GM21825 (cell line): Measurements from ENCODE around the gene AQP9.

Experiments
- ATAC-seq: cut with Tn5 transposase; IDR thresholded peaks from one replicate; pipeline ENCODE4 v1.9.1; 2021; ENCODE audit warnings: mild to moderate bottlenecking, moderate library complexity; ENCODE audit not compliant: unreplicated experiment

The AQP9 gene

DNA sequence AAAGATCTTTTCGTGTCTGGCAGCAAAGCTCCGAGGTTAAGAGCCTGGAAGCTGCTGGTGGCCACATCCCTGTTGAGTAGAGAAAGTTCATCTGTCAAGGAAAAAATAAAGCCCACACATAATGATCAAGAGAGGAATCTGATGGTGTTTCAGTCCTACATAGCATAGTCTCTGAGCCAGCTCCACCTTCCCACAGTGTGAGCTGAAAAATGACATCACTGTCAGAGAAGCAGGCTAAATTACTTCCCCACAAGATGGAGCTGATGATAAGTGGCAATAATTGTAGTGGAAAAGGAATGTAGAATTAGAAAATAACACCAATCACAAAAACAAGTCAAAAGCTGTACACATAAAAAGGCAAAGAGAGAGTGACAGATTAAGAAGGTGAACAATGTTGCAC is 84.5 kb downstream of the AQP9 start:
- no peak for ATAC-seq

DNA sequence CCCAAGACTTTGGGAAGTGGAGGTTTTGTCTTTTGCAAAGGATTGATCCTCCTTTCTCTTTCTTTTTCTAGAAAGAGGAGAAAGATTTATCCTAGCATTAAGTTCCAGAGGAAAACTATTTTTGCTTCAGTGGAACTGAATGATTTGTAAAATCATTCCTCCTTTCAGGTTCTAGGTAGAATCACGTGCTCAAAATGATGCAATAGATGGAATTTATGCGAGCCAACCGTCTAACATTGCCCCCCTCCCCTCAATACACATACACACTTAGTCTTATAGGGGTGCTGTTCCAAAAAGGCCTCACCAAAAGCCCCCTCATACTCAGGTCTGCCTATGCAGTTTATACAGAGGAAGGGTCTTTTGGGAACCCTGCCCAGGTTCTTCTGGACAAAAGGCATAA is 85.3 kb downstream of the AQP9 start:
- no peak for ATAC-seq

DNA sequence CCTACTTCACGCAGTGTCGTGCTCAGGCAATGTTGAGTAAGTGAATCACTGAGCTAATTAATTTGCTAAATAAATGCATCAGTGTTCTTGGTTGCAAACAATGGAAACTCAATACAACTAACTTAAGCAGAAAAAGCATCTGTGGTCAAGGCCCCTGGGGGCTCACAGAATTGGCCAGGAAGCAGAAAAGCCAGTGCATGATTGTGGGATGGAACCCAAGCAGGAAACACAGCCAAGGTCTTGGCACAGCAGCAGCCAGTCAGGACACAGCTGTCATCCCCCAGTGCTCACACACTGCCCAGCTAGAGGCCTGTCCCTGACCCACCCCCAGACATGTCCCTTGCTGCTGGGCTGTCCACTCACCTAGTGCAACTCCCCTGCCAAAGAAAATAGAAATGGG is 85.9 kb downstream of the AQP9 start:
- ATAC-seq: no peak

DNA sequence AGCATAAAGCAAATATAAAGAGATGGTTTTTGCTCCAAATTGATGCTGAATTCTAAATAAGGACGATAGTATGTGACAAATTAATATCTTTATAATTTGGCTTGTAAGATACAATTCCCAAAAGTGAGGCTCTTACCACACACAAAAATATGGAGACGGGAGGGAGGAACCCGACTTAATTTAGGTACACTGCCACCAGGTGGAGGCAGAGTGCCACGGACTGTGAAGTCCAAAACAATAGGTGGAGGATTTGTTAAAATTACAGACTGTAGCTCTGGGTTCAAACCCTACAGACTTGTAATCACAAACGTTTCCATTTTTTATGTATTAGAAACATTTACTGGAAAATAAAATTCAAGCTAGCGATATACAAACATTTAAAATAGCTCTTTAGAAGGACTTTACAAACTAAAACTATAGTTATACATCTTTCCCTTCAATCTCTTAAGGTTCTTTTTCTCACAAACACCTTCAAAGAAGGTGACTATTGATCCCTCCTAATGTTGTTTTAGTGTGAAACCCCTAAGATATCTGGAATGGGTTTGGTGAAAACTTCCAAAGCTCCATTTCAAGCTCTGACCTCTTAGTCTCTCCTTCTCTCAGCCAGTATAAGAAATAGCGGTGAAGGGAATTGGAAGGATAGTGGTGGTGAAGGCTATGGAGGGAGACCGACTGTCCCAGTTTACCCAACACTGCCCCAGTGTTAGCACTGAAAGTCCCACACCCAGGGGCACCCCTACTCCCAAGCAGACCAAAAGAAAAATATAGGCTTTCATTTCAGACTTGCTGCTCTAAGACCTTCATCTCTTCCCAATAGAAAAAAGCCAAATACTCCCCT is 89.7 kb downstream of the AQP9 start:
- no peak for ATAC-seq

DNA sequence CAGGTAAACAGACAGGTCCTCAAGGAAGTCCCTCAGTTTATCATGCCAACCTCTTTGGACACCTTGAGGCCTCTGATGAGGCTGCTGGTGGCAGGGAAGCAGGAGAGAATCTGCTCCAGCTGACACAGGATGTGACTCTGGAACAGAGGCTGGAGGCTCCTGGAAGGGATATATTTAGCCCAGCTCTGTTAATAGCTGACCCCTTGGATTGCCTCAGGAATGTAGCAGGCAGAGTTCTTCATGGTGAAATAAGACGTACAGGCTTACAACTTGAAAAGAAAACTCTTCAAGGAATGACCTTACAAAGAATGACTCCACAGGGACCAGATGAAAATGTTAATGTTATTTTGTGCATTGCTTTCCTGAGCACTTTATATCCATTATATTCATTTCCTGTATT is 90.5 kb downstream of the AQP9 start:
- ATAC-seq: no peak

DNA sequence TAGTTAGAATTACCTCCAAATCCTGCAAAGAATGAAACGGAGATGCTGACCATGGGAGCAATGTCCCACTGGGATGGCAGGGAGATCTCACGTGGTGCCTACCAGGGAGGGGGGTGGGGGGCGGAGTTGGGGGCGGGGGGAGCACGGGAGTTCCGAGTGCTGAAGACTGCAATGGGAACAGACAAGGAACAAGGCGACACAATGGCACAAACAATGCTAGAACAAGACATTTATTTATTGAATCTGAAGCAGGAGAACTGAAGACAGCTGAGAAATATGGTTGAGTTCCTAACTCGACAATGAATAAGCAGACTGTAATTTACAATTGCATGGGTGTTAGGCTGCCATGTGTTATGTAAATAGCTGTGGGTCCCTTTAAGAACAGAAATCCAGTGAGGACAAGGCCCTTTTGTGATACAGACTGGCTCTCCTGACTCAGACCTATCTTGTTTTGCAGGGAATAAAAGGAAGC is 91.2 kb downstream of the AQP9 start:
- ATAC-seq: no peak

DNA sequence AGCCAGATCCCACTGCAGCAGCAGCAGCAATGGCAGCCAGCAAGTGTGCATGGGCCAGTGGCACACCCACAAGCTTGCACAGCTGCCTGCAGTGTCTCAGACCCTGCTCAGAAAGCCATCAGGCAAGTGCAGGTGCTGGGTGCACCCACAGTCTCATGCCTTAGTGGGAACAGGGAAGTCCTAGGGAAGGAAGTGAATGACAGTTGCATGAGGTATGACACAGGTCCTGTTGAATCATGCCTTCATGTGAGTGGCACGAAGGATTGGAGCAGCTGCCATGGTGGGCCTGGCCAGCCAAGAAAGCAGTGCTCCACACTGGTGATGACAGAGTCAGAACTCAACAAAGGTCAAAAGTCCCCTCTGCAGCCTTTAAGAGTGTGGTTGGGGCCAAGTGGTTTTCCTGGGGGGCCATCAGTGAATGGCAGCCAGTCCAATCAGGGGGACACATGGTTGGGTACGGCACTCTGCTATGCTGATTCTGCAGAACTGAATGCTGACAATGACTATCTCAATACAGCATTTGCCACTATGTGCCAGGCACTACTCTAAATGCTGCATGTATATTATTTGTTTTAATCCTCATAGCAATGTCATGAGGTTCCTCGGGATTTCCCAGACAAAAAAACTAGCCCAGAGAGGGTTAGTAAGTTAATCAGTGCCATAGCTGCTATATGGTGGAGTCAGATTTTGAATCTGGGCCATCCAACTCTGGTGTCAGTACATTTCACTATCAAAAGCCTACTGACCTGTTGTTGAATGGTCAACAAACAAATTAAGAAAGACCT is 94.3 kb downstream of the AQP9 start:
- ATAC-seq: no peak

DNA sequence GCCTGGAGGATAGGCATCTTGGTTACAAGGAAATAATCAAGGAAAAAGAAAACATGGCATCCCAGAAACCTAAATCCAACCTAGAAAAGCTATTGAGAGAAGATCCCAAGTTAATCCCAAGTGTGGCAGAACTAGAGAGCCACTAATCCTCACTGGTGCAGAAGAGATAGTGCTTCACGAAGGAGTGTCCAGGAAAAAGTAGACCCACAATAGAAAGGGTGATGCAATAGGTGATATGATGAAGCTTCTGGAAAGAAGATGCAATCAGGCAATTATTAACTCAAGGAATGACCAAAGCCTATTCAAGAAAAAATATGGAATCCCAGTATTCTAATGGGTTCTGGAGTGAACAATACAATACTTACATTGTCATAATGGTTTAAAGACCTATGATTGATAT is 95.2 kb downstream of the AQP9 start:
- no peak for ATAC-seq
